Sigmoid colon (tissue), 4 donors: ENCODE measurements around the gene POLR3H.

Experiments
- POLR2A ChIP-seq, 2 donors: fragments of 450-650 bp; IDR thresholded peaks; one replicate each; pipeline ENCODE4 v1.6.1; 2016; ENCODE audit warnings: antibody characterized with exemption in 2 of 2, mild to moderate bottlenecking in 2 of 2, moderate library complexity in 2 of 2
- POLR2AphosphoS5 ChIP-seq, 4 donors: sonication (generic); formaldehyde crosslinking; IDR thresholded peaks; one replicate each; pipeline ENCODE4 v1.6.1; 2017; ENCODE audit warnings: antibody characterized with exemption in 4 of 4
- TF ChIP-seq, protein P1 (sequence below), 4 experiments: fragments of 450-650 bp in 3 of 4; fragments of 200-600 bp in 1 of 4; IDR thresholded peaks; one replicate each; pipeline ENCODE4 v1.5.1; 2016 to 2019; ENCODE audit warnings: antibody characterized with exemption in 4 of 4, mild to moderate bottlenecking in 3 of 4, moderate library complexity in 2 of 4

DNA sequence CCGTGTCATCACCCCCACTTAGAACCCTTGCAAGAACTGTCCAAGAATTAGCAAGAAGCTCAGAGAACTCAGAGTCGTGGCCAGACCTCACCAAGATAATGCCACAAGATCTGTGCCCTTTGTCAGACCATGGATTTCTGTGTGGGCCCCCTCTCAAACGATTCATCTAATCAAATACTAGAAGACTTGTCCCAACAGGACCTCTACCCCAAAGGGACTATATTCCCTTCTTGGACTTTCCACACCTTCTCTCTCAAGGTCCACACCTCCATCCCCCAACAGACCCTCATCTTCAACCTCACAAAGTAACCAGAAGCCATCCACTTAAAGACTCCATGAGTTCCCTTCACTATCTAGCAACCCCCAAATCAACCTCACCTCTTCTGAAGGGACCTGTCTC lies 2.8 kb downstream of the POLR3H start:
- TF ChIP-seq, protein P1, sequence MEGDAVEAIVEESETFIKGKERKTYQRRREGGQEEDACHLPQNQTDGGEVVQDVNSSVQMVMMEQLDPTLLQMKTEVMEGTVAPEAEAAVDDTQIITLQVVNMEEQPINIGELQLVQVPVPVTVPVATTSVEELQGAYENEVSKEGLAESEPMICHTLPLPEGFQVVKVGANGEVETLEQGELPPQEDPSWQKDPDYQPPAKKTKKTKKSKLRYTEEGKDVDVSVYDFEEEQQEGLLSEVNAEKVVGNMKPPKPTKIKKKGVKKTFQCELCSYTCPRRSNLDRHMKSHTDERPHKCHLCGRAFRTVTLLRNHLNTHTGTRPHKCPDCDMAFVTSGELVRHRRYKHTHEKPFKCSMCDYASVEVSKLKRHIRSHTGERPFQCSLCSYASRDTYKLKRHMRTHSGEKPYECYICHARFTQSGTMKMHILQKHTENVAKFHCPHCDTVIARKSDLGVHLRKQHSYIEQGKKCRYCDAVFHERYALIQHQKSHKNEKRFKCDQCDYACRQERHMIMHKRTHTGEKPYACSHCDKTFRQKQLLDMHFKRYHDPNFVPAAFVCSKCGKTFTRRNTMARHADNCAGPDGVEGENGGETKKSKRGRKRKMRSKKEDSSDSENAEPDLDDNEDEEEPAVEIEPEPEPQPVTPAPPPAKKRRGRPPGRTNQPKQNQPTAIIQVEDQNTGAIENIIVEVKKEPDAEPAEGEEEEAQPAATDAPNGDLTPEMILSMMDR (IDR thresholded peaks at IDR 0.05), result no peak
- TF ChIP-seq POLR2A (IDR thresholded peaks at IDR 0.05), result no peak
- TF ChIP-seq POLR2AphosphoS5 (IDR thresholded peaks at IDR 0.05), result no peak
